ENCODE measurements around the gene CPA4. TPM values are rescaled to one million over a fixed set of nuclear protein-coding genes. Genes with fewer than 3 reads are reported as not detected.
"Not testable (repeated sequence)": the region's sequence is repeated elsewhere in the genome, so short reads cannot be mapped to it uniquely, and the experiment has no call there.

Gene CPA4
- total RNA-seq (2014; rRNA removed; shearing (Covaris generic)) = 0.11 and 0.16 TPM in 2 replicates
- polyA plus RNA-seq (2015; cell fraction: cytosol; rRNA removed) = 0.08 and 0.35 TPM in 2 replicates
- polyA plus RNA-seq (2015; cell fraction: nucleus; rRNA removed) = 0.46 and 0.98 TPM in 2 replicates

DNA sequence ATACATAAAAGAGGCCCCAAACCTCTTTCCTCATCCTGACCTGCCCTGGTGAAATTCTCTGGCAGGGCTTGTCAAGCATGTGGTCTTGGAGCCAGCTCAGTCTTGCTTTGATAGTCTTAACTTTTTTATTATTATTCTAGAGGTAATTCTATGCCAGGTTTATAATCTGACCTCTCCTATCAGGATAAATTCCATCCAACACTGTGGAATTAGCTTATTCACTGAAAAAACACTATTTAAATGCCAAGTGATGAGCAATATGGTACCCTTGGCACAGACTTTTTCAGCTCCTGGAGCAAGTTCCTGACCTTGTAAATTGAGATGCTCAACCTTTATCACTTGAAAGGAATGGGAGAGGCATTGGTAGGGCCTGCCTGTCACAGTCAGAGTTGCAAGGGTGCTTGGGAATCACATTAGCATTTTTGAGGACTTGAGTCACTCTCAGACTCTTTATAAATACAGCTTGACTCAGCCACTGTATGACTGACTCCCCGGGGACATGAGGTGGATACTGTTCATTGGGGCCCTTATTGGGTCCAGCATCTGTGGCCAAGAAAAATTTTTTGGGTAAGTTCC is at the start of gene CPA4:
CPA4 (plus strand) TSS at position 480 of the 576 bp plus-strand sequence; CDS start at position 500, 20 bp downstream.
- in situ Hi-C loops (cut with HindIII; ENCODE audit: low pct_unique_long_range_greater_than_20kb, low sequenced_read_pairs) = no loop called here
- DNase-seq (ENCODE audit: low read depth, low spot score) = no peak

DNA sequence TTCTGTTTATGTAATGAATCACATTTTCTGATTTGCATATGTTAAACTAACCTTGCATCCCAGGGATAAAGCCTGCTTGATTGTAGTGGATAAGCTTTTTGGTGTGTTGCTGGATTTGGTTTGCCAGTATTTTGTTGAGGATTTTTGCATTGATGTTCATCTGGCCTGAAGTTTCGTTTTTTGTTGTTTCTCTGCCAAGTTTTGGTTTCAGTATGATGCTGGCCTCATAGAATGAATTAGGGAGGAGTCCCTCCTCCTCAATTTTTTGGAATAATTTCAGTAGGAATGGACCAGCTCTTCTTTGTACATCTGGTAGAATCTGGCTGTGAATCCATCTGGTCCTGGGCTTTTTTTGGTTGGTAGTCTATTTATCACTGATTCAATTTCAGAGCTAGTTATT is 49.5 kb upstream of the CPA4 start:
- in situ Hi-C loops (cut with HindIII; ENCODE audit: low pct_unique_long_range_greater_than_20kb, low sequenced_read_pairs); DNase-seq (ENCODE audit: low read depth, low spot score): not testable (repeated sequence)

DNA sequence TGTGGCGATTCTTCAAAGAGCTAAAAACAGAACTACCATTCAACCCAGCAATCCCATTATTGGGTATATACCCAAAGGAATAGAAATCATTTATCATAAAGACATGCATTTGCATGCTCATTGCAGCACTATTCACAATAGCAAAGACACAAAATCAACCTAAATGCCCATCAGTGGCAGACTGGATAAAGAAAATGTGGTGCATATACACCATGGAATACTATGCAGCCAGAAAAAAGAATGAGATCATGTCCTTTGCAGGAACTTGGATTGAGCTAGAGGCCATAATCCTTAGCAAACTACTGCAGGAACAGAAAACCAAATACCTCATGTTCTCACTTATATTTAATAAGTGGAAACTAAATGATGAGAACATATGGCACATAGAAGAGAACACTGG is 46.5 kb upstream of the CPA4 start:
- DNase-seq (ENCODE audit: low read depth, low spot score); in situ Hi-C loops (cut with HindIII; ENCODE audit: low pct_unique_long_range_greater_than_20kb, low sequenced_read_pairs): not testable (repeated sequence)

GRCh38 chr7:130248842-130249241 is 44.1 kb upstream of the CPA4 start:
- DNase-seq (ENCODE audit: low read depth, low spot score); in situ Hi-C loops (cut with HindIII; ENCODE audit: low pct_unique_long_range_greater_than_20kb, low sequenced_read_pairs): not testable (repeated sequence)

DNA sequence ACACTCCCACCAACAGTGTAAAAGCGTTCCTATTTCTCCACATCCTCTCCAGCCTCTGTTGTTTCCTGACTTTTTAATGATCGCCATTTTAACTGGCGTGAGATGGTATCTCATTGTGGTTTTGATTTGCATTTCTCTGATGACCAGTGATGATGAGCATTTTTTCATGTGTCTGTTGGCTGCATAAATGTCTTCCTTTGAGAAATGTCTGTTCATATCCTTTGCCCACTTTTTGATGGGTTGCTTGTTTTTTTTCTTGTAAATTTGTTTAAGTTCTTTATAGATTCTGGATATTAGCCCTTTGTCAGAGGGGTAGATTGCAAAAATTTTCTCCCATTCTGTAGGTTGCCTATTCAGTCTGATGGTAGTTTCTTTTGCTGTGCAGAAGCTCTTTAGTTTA is 43.3 kb upstream of the CPA4 start:
- DNase-seq (ENCODE audit: low read depth, low spot score); in situ Hi-C loops (cut with HindIII; ENCODE audit: low pct_unique_long_range_greater_than_20kb, low sequenced_read_pairs): not testable (repeated sequence)

DNA sequence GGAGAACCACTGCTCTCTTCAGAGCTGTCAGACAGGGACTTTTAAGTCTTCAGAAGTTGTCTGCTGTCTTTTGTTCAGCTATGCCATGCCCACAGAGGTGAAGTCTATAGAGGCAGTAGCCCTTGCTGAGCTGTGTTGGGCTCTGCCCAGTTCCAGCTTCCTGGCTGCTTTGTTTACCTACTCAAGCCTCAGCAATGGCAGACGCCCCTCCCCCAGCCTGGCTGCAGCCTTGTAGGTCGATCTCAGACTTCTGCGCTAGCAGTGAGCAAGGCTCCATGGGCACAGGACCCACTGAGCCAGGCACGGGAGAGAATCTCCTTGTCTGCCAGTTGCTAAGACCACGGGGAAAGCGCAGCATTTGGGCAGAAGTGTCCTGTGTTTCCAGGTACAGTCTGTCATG is 38.4 kb upstream of the CPA4 start:
- in situ Hi-C loops (cut with HindIII; ENCODE audit: low pct_unique_long_range_greater_than_20kb, low sequenced_read_pairs) = no loop called here
- DNase-seq (ENCODE audit: low read depth, low spot score) = no peak

GRCh38 chr7:130256704-130257103 is 36.3 kb upstream of the CPA4 start:
- in situ Hi-C loops (cut with HindIII; ENCODE audit: low pct_unique_long_range_greater_than_20kb, low sequenced_read_pairs) = no loop called here
- no peak for DNase-seq (ENCODE audit: low read depth, low spot score)

GRCh38 chr7:130258494-130259078 is 34.4 kb upstream of the CPA4 start:
- DNase-seq (ENCODE audit: low read depth, low spot score) = no peak
- in situ Hi-C loops (cut with HindIII; ENCODE audit: low pct_unique_long_range_greater_than_20kb, low sequenced_read_pairs) = no loop called here

DNA sequence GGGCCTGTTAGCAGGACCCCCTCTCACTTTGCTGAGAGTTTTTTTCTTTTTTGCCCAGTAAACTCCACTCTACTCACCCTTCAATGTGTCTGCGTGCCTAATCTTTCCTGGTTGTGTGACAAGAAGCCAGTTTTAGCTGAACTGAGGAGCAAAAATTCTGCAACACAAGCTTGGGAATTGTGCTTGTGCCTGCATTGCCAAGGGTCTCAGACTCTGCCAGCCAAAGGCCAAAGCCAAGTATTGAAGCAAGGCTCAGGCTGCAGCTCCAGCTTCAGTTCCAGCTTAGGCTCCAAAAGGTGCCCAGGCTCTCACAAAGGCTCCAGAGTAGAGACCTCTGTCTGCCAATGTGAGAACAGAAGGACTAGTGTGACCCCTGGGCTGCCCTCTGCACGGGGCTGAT is 30.5 kb upstream of the CPA4 start:
- in situ Hi-C loops (cut with HindIII; ENCODE audit: low pct_unique_long_range_greater_than_20kb, low sequenced_read_pairs) = no loop called here

DNA sequence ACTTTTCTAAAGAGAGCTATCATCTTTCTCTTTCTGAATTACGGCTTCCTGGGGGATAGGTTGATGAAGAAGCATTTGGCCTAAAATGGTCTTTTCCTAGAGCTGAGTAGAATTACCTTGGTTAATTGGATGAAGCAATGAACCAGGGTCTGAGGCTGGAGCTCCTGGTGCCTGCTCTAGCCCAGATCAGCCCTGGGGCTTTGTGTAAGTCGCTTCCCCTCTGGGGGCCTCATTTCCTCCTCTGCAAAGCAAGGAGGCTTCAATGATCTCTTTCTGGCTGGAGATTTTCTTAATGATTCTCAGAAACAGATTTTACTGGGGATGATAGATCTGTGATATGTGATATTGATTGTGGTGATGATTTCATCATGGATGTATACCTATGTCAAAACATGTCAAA is 29.8 kb upstream of the CPA4 start:
- DNase-seq (ENCODE audit: low read depth, low spot score) = no peak
- in situ Hi-C loops (cut with HindIII; ENCODE audit: low pct_unique_long_range_greater_than_20kb, low sequenced_read_pairs) = no loop called here

More for the DNA sequence above, 30.5 kb upstream of the CPA4 start:
- no peak for DNase-seq (ENCODE audit: low read depth, low spot score)

GRCh38 chr7:130266258-130266960 is 26.6 kb upstream of the CPA4 start, which contains the start of gene CPA2:
Gene CPA2 (plus strand): TSS chr7:130266863. CDS start chr7:130266882, 19 bp downstream.
- in situ Hi-C loops (cut with HindIII; ENCODE audit: low pct_unique_long_range_greater_than_20kb, low sequenced_read_pairs) = no loop called here
- DNase-seq (ENCODE audit: low read depth, low spot score) = no peak

DNA sequence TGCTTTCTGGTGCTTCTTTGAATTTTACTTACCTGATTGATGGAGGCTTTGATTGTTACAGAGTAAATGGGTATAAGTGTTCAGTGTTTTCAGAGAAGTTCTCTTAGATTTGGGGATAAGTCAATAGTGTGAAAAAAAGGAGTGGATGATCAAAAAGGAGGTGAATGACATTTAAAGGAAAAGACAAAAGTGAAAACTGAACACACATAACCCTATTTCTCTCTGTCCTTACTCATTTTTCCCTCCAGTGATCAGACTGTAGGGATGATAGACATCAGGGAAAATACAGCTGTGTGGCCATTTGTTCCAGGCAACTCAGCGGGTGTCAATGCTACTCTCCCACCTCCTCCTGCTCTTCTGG is 26.0 kb upstream of the CPA4 start:
- in situ Hi-C loops (cut with HindIII; ENCODE audit: low pct_unique_long_range_greater_than_20kb, low sequenced_read_pairs) = no loop called here
- no peak for DNase-seq (ENCODE audit: low read depth, low spot score)

GRCh38 chr7:130268463-130269317 is 24.3 kb upstream of the CPA4 start:
- in situ Hi-C loops (cut with HindIII; ENCODE audit: low pct_unique_long_range_greater_than_20kb, low sequenced_read_pairs) = no loop called here

GRCh38 chr7:130269318-130269694 is 23.7 kb upstream of the CPA4 start:
- in situ Hi-C loops (cut with HindIII; ENCODE audit: low pct_unique_long_range_greater_than_20kb, low sequenced_read_pairs) = no loop called here
- DNase-seq (ENCODE audit: low read depth, low spot score) = no peak

More at GRCh38 chr7:130268463-130269317, 24.3 kb upstream of the CPA4 start:
- no peak for DNase-seq (ENCODE audit: low read depth, low spot score)

GRCh38 chr7:130270947-130271800 is 21.8 kb upstream of the CPA4 start:
- DNase-seq (ENCODE audit: low read depth, low spot score) = no peak
- in situ Hi-C loops (cut with HindIII; ENCODE audit: low pct_unique_long_range_greater_than_20kb, low sequenced_read_pairs) = no loop called here

GRCh38 chr7:130272381-130273080 is 20.4 kb upstream of the CPA4 start:
- DNase-seq (ENCODE audit: low read depth, low spot score) = no peak
- in situ Hi-C loops (cut with HindIII; ENCODE audit: low pct_unique_long_range_greater_than_20kb, low sequenced_read_pairs) = no loop called here

All from SK-MEL-5 (cell line).